GM18858 (cell line): ENCODE measurements around the gene FSCN2.

Source experiments
- ATAC-seq: cut with Tn5 transposase; IDR thresholded peaks from one replicate; pipeline ENCODE4 v1.9.1; 2021; ENCODE audit not compliant: unreplicated experiment

The FSCN2 gene

DNA sequence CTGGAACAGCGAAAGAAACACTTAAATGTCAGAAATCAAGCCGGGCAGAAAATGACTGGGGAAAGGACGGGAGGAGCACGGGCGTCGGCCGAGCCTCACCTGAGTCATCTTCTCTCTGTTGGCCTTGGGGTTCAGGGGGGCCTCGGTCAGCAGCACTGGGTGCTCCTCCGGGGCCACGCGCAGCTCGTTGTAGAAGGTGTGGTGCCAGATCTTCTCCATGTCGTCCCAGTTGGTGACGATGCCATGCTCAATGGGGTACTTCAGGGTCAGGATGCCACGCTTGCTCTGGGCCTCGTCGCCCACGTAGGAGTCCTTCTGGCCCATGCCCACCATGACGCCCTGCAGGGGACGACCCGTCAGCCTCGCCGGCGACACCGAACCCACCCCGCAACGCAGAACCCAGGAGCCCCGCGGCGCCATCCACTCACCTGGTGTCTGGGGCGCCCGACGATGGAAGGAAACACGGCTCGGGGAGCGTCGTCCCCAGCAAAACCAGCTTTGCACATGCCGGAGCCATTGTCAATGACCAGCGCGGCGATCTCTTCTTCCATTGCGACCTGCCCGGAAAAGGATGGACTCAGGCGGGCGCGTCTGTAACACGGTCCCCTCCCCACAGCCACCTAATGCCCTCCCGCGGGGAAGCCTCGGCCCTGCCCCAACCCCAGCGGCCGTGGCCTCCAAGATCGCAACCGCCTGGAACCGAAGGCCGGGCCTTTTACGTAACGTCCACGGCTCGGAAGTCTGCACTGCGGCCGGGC, 16.2 kb upstream of the FSCN2 start:
- ATAC-seq = no peak

DNA sequence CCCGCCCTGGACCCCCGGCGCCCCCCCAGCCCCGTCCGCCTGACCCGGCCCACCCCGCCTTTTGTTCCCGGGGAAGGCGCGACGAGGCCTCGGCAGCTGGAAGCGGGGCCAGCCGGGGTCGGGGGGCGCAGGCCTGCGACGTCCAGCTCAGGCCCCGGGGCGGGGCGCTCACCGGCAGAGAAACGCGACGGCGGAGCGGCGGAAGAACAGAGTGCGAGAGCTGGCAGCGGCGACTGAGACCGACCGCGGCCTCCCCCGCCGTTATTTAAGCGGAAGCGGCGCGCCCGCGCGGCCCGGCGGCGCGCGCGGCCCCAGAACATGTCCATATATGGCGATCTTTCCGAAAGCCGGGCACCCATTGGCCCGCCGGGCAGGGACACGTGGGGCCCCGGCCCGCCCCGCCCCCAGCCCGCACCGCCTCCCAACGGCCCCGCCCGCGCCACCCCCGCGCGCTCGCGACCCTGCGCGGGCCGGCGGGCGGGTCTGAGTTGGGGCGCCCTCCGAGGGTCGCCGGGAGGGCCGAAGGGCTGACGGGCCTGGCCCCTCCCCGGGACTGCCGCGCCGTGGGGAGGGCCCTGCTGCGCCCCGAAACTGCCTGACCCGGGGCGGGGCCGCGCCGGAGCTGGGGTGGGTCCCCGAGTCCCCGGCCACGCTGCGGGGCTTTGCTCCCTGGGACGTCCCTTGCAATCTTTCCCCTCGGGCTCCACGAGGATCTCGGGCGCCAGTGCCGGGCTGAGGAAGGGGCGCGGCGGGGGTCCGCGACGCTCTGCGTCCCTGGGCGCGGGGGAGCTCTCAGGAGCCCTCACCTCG, 15.4 kb upstream of the FSCN2 start, which contains the start of gene ACTG1:
TSS of gene ACTG1 (minus strand) at position 238 of the 810 bp plus-strand sequence. CDS start 445 bp downstream, outside the sequence.
- no peak for ATAC-seq

DNA sequence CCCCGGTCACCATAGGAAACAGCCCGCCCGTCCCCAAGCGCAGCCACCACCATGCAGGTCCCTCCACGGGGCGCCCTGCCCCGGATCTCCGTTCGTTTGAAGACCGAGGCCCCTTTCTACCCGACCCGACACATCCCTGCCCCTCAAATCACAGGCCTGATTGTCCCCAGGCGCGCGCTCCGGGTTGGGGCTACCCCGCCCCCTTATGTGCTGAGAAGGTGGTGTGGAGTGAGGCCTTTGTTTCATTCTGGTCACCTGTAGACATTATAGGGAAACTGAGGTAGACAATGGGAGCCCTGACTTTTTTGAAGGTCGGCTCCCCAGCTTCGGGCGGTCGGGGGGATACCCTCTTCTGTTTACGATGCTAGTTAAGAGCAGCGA, 14.8 kb upstream of the FSCN2 start:
- no peak for ATAC-seq

DNA sequence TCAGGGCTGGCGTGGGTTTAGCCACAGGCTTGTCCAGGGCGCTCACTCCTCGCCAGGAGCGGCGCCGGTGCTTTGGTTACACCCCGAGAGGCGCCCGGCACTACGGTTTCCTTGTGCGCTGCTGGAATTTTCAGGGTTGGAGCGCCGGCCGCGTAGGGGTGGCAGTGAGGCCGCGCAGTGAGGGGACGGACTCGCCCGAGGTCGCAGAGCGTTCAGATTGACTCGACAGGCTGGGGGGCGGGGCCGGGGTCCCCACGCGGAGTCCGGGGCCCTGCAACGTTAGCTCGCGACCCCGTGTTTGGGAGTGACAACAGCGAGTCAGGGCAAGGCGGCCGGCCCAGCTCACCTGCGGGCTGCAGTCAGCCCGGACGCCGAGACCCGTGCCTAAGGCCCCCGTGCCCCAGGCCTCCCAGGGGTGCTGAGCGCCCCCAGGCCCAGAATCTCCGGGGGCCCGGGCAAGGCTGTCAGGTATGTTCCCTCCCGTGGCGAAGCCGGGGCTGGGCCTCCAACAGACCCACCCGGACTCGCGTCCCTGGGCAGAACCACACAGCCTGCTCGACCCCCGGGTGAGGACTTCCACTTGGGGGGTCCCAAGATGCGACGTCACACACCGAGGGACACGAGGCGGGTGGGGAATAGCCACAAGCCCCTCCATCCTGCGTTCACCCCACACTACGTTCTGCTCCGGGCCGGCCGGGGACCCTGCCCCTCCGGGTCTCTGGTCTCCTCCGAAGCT, 14.3 kb upstream of the FSCN2 start:
- no peak for ATAC-seq

DNA sequence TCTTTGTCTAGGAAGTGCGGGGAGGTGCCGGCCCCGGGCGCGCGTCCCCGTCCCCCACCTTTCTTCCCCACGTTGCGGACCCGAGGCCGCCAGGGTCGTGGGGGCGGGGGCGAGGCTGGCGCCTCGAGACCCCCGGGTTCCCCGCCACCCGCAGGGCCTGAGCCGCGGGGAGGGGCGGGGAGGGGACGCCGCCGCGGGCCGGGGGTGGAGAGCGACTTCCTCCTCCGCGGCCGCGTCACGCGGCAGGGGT, 13.8 kb upstream of the FSCN2 start:
- no peak for ATAC-seq

DNA sequence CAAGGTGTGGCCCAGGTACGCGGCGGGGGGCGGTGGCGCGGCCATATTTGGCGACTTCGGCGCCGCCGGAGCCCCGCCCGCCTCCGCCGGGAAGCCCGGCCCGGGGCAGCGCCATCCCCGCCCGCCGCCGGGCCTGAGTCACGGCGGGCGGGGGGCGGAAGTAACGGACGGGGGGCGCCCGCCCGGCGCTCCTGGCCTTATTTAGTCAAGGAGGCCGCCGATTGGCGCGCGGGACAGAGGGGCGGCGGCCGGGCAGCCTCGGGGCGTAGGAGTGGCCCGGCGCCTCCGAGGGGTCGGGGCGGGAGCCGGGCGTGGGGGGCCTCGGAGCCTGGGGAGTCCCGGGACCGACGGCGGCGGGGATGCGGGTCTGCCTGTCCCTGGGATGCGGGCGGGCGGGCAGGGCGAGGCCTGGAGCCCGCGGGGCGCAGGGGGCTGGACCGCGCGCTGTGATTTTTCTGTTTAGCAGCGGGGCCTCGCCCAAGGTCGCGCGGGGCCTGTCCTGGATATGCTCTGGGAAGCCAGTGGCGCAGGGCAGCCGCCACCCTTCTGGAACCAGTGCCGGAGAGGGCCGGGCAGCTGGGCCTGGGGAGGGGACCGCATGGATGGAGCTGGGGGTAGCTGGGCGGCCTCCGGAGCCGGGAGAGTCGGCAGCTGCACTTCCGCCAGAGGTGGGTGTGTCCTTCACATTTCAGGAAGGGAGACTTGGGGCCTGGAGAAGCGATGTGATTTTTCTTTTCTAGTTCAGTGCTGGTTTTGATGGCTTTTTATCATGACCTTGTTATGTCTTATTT, 13.2 kb upstream of the FSCN2 start:
- ATAC-seq = no peak

DNA sequence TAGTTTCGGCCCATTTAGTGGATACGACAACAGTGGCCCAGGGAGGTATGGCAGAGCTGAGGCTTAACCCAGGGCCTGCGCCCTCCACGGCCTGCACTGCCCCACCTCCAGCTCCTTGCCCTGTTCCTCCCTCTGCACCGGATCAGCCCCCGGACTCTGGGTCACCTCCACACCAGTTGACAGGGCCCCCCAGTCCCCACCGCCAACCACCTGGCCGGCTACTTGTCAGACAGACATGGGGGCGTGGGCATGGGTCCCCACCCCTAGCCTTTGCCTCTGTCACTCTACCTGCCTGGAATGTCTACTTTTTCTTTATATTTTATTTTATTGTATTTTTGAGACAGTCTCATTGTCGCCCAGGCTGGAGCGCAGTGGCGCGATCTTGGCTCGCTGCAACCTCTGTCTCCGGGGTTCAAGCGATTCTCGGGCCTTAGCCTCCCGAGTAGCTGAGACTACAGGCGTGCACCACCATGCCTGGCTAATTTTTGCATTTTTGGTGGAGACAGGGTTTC, 12.6 kb upstream of the FSCN2 start:
- ATAC-seq = no peak

DNA sequence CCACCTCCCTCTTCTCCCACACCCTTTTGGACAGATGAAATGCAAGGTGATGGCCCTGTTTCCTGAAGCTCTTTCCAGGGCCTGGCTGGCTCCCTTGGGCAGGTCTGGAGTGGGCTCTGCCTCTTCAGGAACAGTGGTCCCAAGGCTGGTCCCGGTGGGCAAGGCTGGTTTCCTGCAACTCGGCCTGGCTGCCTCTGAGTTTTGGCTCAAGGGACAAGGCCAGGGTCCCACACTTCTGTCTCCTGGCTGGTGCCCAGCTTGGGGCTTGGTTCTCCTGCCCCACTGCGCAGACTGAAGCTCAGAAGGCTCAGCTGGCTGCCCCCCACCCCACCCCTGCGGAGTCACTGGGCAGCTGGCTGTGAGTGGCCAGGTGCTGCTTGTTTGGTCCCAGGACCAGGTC, 11.7 kb upstream of the FSCN2 start:
- ATAC-seq = no peak

DNA sequence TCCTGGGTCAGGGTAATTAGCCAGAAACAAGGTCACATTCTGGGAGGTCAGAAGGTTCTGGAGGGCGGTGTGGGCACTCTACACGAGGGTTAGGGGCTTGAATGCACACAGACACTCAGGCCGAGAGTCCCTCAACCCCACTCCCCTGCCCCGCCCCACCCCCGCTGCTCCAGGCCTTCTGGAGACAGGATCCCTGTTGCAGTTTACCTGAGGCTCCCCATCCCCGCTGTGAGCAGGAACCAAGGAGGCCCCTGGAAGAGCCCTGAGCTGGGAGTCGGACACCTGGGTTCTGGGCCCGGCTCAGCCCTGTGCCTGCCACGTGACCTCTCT, 11.2 kb upstream of the FSCN2 start:
- ATAC-seq = no peak

DNA sequence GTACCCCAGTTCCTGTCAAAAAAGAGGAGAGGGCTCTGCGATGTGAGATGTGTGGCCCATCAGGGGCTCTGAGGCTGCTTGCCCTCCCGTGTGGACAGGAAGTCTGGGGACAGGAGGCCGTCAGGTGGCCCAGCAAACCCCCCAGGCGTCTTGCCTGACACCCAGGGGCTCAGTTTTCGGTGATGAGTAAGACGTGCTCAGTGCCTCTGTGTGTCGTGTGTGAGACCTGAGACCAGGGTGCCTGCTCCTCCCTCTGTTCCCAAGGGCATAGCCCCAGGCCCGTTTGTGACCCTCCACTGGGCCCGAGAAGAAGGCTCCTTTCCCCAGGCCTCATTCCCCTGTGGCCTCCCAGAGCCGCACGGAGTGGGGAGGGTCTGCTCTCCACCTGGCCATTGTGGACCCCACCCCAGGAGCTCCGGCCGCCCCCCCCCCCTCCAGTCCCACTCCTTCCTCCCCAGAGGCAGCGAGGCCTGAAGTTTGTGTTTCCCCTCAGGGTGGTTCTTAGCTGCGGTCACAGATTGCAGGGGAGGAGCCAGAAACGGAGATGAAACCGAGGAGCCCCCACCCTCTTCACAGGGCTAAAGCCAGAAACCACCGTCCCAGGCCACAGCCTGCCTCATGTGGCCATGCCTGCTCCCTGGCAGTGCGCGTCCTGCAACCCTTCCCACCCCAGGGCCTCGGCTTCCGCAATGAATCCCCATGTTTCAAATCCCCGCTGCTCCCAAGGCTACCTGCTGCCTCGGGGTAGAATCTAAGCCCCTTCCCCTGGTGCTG, 10.7 kb upstream of the FSCN2 start:
- no peak for ATAC-seq

DNA sequence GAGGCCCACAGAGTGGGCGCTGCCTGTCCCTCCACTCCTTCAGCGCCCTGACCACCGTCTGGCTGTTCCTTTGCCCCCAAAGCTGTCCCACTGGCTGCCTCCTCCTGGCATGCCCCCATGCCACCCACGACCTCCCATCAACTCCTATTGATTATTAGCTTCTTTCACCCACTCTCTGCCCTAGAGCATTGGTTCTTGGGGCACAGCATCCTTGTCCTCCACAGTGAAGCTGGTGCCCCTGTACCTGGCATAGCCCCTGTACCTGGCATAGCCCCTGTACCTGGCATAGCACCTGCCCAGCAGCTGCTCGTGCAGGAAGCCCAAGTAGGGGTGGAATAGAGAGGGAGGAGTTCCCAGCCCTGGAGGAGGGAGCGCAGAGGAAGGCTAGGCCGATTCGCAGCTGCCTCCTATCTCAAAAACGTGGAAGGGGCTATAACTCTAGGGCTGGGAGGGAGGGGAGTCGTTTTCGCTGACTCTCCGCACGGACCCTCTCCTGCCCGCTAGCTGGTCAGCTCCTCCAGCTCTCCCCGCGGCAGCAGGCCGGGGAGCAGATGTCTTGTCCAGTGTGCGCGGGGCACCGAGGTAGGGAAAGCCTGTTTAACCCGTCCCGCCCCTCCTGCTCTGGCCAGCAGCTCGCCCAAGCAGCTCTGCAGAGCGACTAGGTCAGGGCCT, 9.9 kb upstream of the FSCN2 start:
- ATAC-seq = no peak

DNA sequence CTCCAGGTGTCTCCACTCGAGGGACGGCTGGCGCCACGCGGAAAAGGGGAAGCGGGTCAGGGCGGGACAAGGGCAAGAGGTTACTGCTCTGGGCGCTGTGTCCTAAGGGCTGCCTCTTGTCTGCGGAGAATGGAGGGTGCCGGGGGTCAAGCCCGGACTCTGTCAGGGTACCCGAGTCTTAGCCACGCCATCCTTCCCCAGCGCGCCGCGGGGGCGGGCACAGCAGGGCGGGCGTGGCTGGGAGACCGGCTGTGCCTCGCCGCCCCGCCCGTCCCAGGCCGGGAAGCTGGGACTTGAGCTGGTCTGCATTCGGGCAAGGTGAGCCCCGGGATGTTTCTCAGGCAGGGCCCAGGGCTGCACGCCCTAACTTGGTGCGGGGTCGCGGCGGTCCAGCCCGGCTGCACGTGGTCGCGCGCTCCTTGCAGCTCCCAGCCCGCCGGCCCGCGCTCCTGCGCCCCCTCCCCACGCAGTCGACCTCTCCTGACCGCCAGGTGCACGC, 9.3 kb upstream of the FSCN2 start:
- ATAC-seq = no peak

DNA sequence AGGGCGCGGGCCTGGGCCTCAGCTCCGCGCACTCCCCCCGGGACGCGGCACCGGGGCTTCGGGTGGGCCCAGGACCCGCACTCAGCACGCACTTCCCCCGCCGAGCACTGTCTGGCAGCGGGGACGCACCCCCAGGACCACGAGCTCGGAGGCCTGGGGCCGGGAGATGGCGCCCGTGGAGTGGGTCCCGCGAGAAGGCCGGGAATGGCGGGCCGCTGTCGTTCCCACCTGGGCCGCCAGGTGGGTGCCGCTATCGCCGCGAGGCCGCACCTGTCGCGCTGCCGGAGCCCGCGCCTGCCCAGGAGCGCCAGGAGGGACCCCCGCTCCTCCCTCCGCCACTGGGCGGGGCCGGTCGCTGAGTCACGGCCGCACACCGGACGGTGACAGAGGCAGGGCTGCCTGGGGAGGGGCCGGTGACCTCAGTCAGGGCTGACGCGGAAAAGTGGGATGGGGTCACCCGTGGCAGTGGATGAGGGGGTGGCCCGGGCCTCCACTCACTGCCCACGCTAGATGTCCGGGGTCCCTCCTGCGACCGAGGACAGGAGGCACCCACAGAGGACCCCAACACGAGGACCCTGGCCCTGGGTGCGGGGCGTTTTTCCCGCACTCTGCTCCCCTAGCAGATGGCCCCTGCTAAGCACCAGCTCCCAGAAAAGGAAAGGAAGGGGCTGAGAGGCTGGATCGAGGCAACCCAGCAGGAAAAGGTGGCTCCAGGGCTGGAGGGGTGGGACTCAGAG, 8.7 kb upstream of the FSCN2 start:
- no peak for ATAC-seq

DNA sequence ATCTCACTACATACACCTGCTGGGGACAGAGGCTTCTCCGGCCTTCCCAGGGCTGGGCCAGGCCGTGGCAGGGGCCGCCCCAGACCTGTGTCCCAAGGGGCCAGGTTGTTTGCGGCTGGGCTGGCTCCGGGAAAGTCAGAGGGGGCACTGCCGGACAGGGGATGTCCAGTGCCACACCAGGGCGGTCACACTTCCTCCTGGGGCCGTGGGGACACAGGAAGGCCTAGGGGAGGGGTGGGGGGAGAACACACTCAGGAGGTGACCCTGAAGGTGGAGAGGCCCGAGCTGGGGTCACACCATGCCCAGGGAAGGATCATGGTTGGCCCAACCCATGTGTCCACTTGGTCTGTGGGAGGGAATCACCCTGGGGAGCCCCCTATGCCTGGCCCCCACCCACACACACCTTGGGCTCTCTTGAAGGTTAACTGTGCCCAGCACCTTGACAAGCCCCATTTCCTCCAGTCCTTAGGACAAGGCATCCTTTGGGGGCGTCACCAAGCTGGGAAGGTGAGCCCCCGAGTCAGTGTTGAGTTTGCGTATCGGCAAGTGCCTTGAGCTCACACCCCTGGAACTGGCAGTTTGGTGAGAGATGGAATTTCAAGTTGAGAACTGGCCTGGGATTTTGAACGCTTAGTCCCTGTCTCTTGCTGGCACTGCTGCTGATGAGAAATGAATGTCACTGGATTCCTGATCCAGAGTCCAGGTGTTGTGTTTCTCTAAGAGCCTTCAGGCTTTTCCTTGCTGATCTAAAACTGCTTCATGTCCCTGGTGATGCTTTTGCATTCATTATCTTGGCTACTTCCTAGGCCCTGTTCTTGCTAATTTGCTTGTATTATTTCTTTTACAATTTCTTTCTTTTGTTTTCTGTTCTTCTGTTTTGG, 7.9 kb upstream of the FSCN2 start:
- ATAC-seq = no peak

DNA sequence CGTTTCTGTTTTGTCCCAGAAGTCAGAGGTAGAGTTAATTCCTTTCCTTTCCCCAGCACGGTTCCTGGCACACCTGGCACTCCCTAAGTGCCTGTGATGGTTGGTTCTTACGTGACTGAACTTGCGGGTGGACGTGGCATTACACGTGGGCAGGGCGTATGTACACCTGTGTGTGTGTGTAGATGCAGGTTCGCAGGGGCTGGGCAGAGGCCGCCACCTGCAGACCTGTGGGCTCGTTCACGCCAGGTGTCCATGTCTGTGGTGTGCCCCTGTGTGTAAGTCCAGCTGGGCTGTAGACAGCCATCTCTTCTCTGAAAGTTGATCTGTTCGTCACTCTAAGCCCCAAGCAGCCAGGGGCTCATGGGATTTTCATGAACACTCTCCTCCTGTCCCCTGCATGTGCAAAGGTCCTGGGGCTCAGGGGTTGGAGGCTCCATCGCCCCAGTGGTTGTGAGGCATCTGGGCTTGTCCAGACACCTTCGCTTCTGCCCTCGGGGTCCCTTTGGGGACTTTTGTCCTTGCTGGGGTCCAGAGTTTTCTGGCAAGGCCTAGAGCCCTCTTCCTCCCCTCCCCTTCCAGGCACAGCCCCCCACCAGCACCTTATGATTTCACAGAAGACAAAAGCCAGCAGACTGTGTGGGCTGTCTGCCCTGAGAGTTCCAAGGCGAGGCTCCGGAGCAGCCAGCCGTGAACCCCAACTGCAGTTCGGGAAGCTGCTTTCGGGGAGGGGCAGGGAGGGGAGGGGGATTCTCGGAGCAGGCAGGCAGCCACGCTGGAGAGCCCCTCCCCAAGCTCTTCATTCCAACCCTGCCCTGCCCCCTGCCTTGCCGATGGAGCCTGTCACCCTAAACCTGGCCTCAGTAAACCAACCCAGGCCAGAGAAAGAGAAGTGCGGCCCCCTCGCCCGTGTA, 5.4 kb upstream of the FSCN2 start:
- ATAC-seq = no peak

DNA sequence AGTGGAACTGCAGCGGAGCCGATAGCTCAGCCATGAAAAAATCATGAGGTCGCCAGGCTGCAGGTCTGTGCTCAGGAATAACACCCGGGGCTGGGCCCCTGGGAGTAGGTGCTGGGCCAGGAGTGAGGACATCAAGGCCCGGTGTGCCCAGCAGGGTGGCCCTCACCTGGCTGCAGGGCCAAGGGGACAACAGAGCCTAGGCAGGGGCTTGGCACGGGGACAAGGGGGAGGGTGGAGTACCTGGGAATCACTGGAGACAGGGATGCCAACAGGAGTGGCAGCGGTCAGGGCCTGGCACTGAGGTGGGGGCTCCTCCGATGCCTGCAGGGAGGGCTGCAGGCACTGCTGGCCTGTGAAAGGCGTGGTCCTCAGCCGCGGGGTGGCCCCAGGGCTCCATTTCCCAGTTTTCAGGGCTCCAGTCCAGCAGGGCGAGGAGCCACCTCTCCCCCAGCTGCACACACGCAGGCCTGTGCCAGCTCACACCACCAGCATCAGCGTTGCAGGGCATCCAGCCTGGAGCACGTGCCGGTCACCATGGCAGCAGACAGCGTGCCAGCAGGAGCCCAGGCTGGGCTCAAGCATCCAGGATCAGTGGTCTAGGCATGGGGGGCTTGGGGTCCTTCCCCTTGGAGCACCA, 4.7 kb upstream of the FSCN2 start:
- no peak for ATAC-seq
